ENCODE measurements around the gene SPTBN1.

Gene SPTBN1

DNA sequence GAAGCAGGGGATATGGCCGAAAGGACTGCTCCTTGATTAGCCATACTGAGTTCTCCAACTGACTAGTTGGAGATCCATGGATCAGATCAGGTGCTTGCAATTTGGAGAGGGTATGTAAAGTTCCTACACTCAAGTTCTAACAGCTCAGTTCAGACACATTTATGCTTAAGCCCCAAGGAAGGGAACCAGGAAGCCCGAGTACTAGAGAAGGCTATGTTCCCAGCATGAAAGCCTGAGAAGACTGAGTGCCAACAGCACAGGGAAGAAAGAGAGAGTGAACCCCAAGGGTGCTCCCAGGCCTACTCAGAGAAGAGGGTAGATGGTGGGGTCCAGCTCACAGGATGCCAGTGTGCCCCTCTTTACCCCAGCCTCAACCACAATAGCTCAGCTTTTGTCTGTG, 16.1 kb upstream of the SPTBN1 start:
- TF ChIP-seq, protein P1, sequence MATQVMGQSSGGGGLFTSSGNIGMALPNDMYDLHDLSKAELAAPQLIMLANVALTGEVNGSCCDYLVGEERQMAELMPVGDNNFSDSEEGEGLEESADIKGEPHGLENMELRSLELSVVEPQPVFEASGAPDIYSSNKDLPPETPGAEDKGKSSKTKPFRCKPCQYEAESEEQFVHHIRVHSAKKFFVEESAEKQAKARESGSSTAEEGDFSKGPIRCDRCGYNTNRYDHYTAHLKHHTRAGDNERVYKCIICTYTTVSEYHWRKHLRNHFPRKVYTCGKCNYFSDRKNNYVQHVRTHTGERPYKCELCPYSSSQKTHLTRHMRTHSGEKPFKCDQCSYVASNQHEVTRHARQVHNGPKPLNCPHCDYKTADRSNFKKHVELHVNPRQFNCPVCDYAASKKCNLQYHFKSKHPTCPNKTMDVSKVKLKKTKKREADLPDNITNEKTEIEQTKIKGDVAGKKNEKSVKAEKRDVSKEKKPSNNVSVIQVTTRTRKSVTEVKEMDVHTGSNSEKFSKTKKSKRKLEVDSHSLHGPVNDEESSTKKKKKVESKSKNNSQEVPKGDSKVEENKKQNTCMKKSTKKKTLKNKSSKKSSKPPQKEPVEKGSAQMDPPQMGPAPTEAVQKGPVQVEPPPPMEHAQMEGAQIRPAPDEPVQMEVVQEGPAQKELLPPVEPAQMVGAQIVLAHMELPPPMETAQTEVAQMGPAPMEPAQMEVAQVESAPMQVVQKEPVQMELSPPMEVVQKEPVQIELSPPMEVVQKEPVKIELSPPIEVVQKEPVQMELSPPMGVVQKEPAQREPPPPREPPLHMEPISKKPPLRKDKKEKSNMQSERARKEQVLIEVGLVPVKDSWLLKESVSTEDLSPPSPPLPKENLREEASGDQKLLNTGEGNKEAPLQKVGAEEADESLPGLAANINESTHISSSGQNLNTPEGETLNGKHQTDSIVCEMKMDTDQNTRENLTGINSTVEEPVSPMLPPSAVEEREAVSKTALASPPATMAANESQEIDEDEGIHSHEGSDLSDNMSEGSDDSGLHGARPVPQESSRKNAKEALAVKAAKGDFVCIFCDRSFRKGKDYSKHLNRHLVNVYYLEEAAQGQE (IDR thresholded peaks at IDR 0.05; ENCODE audit: low read depth) = no peak
- TF ChIP-seq TAF1 (IDR thresholded peaks at IDR 0.05; ENCODE audit: low read depth) (no peak), TEAD4 (IDR thresholded peaks at IDR 0.05) (no peak), RAD21 (IDR thresholded peaks at IDR 0.05; ENCODE audit: low read depth) (no peak), ZBTB7A (IDR thresholded peaks at IDR 0.05; ENCODE audit: low read depth) (no peak), EP300 (IDR thresholded peaks at IDR 0.05; ENCODE audit: borderline replicate concordance) (no peak), YY1 (IDR thresholded peaks at IDR 0.05; ENCODE audit: low read depth) (no peak), CREB1 (IDR thresholded peaks at IDR 0.05; ENCODE audit: low read depth) (no peak), FOXM1 (IDR thresholded peaks at IDR 0.05; ENCODE audit: borderline replicate concordance, low read depth) (no peak), TCF12 (IDR thresholded peaks at IDR 0.05; ENCODE audit: low read depth) (no peak), NFIC (IDR thresholded peaks at IDR 0.05) (no peak), CEBPB (IDR thresholded peaks at IDR 0.05) (no peak), EGR1 (IDR thresholded peaks at IDR 0.05) (no peak)
- TF ChIP-seq, protein P2, sequence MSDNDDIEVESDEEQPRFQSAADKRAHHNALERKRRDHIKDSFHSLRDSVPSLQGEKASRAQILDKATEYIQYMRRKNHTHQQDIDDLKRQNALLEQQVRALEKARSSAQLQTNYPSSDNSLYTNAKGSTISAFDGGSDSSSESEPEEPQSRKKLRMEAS (IDR thresholded peaks at IDR 0.05) = no peak
- TF ChIP-seq, protein P3, sequence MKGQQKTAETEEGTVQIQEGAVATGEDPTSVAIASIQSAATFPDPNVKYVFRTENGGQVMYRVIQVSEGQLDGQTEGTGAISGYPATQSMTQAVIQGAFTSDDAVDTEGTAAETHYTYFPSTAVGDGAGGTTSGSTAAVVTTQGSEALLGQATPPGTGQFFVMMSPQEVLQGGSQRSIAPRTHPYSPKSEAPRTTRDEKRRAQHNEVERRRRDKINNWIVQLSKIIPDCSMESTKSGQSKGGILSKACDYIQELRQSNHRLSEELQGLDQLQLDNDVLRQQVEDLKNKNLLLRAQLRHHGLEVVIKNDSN (IDR thresholded peaks at IDR 0.05) = no peak

DNA sequence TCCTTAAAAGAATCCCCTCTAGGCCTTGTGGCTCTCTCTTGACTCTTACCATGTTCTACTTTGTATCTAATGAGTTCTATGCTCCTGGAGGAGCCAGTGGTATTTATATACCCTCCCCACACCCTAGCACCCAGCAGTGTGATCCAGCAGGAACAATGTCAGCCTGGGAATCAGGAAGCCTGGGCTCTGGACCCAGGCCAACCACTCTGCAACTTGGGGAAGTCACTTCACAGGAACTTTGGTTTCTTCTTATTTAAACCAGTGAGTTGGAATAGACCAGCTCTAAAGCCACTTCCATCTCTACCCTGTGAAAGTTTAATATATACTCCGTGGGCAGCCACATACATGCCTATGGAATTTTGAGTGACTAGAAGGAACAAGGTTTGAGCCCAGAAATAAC, 11.6 kb upstream of the SPTBN1 start:
- no peak for TF ChIP-seq CEBPB (IDR thresholded peaks at IDR 0.05)
- TF ChIP-seq YY1 (IDR thresholded peaks at IDR 0.05; ENCODE audit: low read depth) = no peak
- TF ChIP-seq, protein P1 (IDR thresholded peaks at IDR 0.05; ENCODE audit: low read depth) = no peak
- no peak for TF ChIP-seq EP300 (IDR thresholded peaks at IDR 0.05; ENCODE audit: borderline replicate concordance)
- TF ChIP-seq, protein P3 (IDR thresholded peaks at IDR 0.05) = no peak
- TF ChIP-seq RAD21 (IDR thresholded peaks at IDR 0.05; ENCODE audit: low read depth) = no peak

DNA sequence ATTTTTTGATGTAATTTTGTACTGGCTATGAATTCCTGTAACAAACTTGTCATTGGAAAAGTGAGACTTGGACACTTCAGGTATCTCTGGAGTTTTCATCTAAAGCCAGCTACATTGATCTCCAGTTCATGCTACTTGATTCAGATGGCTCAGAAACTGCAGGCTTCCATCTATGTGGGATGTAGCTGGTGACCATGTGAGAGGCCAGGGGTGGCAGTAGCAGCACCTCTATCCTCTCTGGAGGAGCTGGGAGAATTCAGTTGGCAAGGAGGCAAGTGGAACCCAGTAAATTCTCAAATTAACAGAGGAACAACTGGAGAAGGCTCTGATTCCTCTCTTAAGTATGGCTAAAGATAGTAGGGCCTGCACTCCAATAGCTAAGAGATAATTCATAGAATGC, 10.0 kb upstream of the SPTBN1 start:
- TF ChIP-seq YY1 (IDR thresholded peaks at IDR 0.05; ENCODE audit: low read depth) = no peak
- TF ChIP-seq NFIC (IDR thresholded peaks at IDR 0.05) = no peak
- TF ChIP-seq EGR1 (IDR thresholded peaks at IDR 0.05) = no peak
- TF ChIP-seq ZBTB7A (IDR thresholded peaks at IDR 0.05; ENCODE audit: low read depth) = no peak
- TF ChIP-seq CREB1 (IDR thresholded peaks at IDR 0.05; ENCODE audit: low read depth) = no peak
- TF ChIP-seq, protein P2 (IDR thresholded peaks at IDR 0.05) = no peak
- no peak for TF ChIP-seq TEAD4 (IDR thresholded peaks at IDR 0.05)
- TF ChIP-seq TAF1 (IDR thresholded peaks at IDR 0.05; ENCODE audit: low read depth) = no peak
- no peak for TF ChIP-seq TCF12 (IDR thresholded peaks at IDR 0.05; ENCODE audit: low read depth)
- TF ChIP-seq, protein P3 (IDR thresholded peaks at IDR 0.05) = no peak
- TF ChIP-seq RAD21 (IDR thresholded peaks at IDR 0.05; ENCODE audit: low read depth) = no peak
- TF ChIP-seq EP300 (IDR thresholded peaks at IDR 0.05; ENCODE audit: borderline replicate concordance) = no peak

DNA sequence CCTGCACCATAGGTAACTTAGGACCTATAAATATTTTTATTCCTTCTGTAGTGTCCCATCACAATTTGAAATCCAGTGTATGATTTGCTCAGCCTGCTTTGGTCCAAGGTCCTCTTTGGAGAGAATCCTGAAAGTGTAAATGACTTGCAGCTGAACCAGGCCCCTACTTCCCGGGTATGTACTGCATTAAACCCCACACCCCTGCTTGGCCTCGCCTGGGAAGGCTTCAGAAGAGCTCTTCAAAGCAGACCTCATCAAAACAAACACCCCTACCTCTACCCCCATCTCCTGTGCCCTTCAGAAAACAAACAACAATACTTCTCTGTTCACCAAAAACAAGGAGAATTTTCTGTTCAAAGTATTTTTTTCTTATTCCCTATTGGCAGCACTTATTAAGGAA, 9.5 kb upstream of the SPTBN1 start:
- no peak for TF ChIP-seq YY1 (IDR thresholded peaks at IDR 0.05; ENCODE audit: low read depth)
- no peak for TF ChIP-seq TCF12 (IDR thresholded peaks at IDR 0.05; ENCODE audit: low read depth)
- no peak for TF ChIP-seq RAD21 (IDR thresholded peaks at IDR 0.05; ENCODE audit: low read depth)
- no peak for TF ChIP-seq CREB1 (IDR thresholded peaks at IDR 0.05; ENCODE audit: low read depth)
- no peak for TF ChIP-seq CEBPB (IDR thresholded peaks at IDR 0.05)
- TF ChIP-seq ZBTB7A (IDR thresholded peaks at IDR 0.05; ENCODE audit: low read depth) = no peak
- TF ChIP-seq, protein P1 (IDR thresholded peaks at IDR 0.05; ENCODE audit: low read depth) = no peak
- no peak for TF ChIP-seq EP300 (IDR thresholded peaks at IDR 0.05; ENCODE audit: borderline replicate concordance)
- no peak for TF ChIP-seq NFIC (IDR thresholded peaks at IDR 0.05)
- TF ChIP-seq, protein P3 (IDR thresholded peaks at IDR 0.05) = no peak
- no peak for TF ChIP-seq TEAD4 (IDR thresholded peaks at IDR 0.05)
- no peak for TF ChIP-seq TAF1 (IDR thresholded peaks at IDR 0.05; ENCODE audit: low read depth)
- TF ChIP-seq EGR1 (IDR thresholded peaks at IDR 0.05) = no peak
- TF ChIP-seq, protein P2 (IDR thresholded peaks at IDR 0.05) = no peak
- no peak for TF ChIP-seq FOXM1 (IDR thresholded peaks at IDR 0.05; ENCODE audit: borderline replicate concordance, low read depth)
